Esophagus squamous epithelium (tissue), 5 donors: ENCODE data around the gene MERTK. TPM values are rescaled to one million over a fixed set of nuclear protein-coding genes. Genes with fewer than 3 reads are reported as not detected.

Experiments
- DNase-seq: peaks from one replicate; lab custom pipeline; 2025; lab: John Stamatoyannopoulos, UW
- H3K27ac ChIP-seq, 4 donors: fragments of 200-600 bp; sonication (generic); one replicate each; pipeline ENCODE4 v1.5.1; 2016 to 2019; ENCODE audit warnings: mild to moderate bottlenecking in 1 of 4
- H3K27me3 ChIP-seq, 4 donors: fragments of 200-600 bp; sonication (generic); 1 replicate in 3 of 4; 2 replicates in 1 of 4; pipeline versions ENCODE4 v1.5.1 to v1.6.0; 2017 to 2021; ENCODE audit warnings: antibody characterized with exemption in 1 of 4
- H3K36me3 ChIP-seq, 3 donors: fragments of 200-600 bp; sonication (generic); one replicate each; pipeline ENCODE4 v1.5.1; 2016 to 2019
- H3K4me1 ChIP-seq, 3 donors: fragments of 200-600 bp; sonication (generic); one replicate each; pipeline ENCODE4 v1.5.1; 2017 to 2019
- H3K4me3 ChIP-seq, 4 donors: fragments of 200-600 bp; sonication (generic); 1 replicate in 3 of 4; 2 replicates in 1 of 4; pipeline ENCODE4 v1.5.1; 2016 to 2019; ENCODE audit warnings: mild to moderate bottlenecking in 2 of 4, moderate library complexity in 1 of 4
- H3K9me3 ChIP-seq, 3 donors: fragments of 200-600 bp; sonication (generic); one replicate each; pipeline ENCODE4 v1.5.1; 2016 to 2019
- CTCF ChIP-seq, 6 experiments: fragments of 450-650 bp in 4 of 6; fragments of 200-600 bp in 2 of 6; sonication (generic) in 2 of 6; IDR thresholded peaks; one replicate each; pipeline ENCODE4 v1.5.1; 2016 to 2019; ENCODE audit warnings: antibody characterized with exemption in 6 of 6, mild to moderate bottlenecking in 4 of 6, moderate library complexity in 4 of 6
- POLR2A ChIP-seq, 4 donors: fragments of 450-650 bp; IDR thresholded peaks; one replicate each; pipeline ENCODE4 v1.6.1; 2017; ENCODE audit warnings: antibody characterized with exemption in 4 of 4, mild to moderate bottlenecking in 4 of 4, moderate library complexity in 3 of 4
- WGBS, 2 donors: methylation state at CpG; one replicate each; pipeline ENCODE4 v1.1.5; 2018; 5-methylcytosine and 5-hydroxymethylcytosine counted together
- intact Hi-C: fragments of 100-400 bp; cut with DNase I; formaldehyde crosslinking; loops from one replicate; pipeline ENCODE4 v1.15.0; 2022
- total RNA-seq, 4 donors: library from RNA; depleted of rRNA; stranded (reverse); fragments of >200 nt; gene quantifications; one replicate each; pipeline ENCODE4 v1.1.0, GENCODE V29; 2016
- donor health status: DM: yes; HTN: yes; CAD: no.

MERTK gene
- total RNA-seq, 4 donors from 2014 or later, result 1.7 to 13.7 (median 7.0) TPM

- Histone ChIP-seq H3K36me3 (no peaks in the 10 kb centered on the region), H3K4me1 (no peaks in the 10 kb centered on the region), H3K9me3 (no peaks in the 10 kb centered on the region), H3K4me3 (no peak overlapping the region), H3K27me3 (peaks cover 0 to 44% (median 0%) of the 10 kb centered on the region in 4 donors), H3K27ac (no peak overlapping the region)
- no peak for DNase-seq
- TF ChIP-seq POLR2A (IDR thresholded peaks at IDR 0.05), result no peak
- no peak for TF ChIP-seq CTCF (IDR thresholded peaks at IDR 0.05)
- intact Hi-C loops, result no loop called here
These were observed 40.0 kb downstream of the MERTK start for GRCh38 chr2:111938392-111938791.

DNA sequence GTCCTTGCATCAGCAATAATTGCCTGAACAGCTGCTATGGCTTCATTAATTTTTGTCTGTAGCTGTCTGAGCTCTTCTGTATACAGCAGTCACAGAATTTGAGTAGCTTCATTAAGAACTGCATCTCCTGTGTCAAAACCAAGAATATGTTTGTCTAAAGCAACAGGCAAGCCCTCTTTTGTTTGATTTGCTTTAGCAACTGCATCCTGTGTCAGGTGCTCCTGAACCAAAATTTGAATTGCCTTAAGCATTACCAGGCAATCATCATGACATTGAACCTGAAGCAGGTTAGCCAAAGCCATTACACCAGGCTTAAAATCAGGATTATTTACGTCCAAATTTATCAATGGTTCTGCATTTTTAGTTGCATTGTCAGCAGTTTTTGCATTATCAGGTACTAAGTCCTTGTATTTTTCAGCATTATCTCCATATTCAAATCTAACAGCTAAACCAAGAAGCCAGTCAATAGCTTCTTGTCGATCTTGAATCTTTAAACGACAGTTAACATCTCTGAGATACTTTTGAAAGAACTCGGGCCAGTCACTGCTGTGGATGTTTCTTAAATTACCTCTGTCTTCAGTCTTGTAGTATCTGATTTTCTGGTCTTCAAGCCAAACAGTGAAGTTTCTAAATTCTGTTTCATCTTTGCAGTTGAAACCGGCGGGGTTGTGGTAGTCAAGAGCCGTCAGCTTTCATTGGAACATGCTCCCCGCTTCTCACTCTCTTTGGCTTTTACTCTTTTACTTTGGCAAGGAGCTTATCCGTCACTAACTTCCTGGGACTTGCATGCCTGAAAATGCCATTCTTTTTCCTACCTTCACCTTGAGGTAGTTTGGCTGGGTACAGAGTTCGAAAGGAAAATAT lies 42.2 kb downstream of the MERTK start:
- TF ChIP-seq POLR2A (IDR thresholded peaks at IDR 0.05) (no peak), CTCF (IDR thresholded peaks at IDR 0.05) (no peak)
- no peak for DNase-seq
- Histone ChIP-seq H3K9me3 (no peaks in the 10 kb centered on the region), H3K4me3 (no peak overlapping the region), H3K4me1 (peaks cover 0 to 2% (median under 1%) of the 10 kb centered on the region in 3 donors), H3K27ac (no peak overlapping the region), H3K36me3 (no peaks in the 10 kb centered on the region), H3K27me3 (peaks cover 0 to 62% (median 0%) of the 10 kb centered on the region in 4 donors)
- 82 to 89% methylated on average over 10 of the region's 10 CpGs for WGBS, 2 donors
- intact Hi-C loops, result no loop called here

DNA sequence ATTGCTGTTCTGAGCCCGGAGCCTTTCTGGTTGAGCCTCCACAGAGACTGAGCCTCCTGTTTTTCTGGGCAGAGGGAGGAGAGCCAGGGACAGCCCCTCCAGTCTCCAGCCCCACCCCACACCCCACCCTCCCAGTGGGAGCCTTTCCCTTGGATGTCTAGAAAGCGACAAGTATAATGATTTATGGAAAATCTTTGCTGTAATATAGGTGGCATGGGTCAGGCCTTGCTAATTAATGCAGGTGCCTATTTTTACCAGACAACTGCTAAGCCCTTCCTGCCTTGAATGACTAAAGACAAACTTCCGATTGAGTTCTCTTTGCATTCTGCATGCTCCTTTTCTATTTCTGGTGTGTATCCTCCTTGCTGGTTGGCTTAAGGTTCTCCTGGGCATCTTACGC lies 43.1 kb downstream of the MERTK start:
- WGBS, 2 donors, result 86 to 93% methylated on average over 4 of the region's 4 CpGs
- Histone ChIP-seq H3K27me3 (peaks cover 0 to 66% (median 0%) of the 10 kb centered on the region in 4 donors), H3K4me3 (no peak overlapping the region), H3K9me3 (no peaks in the 10 kb centered on the region), H3K4me1 (peaks cover 10 to 12% (median 11%) of the 10 kb centered on the region in 3 donors), H3K27ac (no peak overlapping the region), H3K36me3 (no peaks in the 10 kb centered on the region)
- no peak for DNase-seq
- intact Hi-C loops, result no loop called here
- TF ChIP-seq POLR2A (IDR thresholded peaks at IDR 0.05) (no peak), CTCF (IDR thresholded peaks at IDR 0.05) (no peak)

DNA sequence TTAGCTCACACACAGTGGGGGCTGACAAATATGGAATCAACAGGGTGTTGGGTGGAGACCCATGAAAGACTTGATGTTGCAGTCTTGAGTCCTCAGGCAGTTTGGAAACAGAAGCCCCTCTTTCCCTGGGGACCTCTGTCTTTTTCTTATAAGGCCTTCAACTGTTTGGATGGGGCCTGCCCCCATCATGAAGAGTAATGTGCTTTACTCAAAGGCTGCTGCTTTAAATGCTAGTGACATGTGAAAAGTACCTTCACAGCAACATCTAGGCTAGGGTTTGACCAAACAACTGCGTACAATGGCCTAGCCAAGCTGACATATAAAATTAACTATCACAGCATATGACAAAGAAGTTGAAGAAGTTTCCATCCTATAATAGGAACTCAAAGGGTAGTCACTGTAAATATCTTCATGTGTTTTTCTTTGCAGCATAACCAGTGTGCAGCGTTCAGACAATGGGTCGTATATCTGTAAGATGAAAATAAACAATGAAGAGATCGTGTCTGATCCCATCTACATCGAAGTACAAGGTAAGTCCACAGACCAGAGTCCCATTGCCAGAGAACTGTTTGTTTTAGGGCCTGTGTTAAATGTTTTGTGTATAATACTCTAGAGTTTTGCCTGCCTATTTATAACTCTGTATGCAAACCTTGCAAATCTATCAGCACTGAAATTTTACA lies 46.3 kb downstream of the MERTK start:
- Histone ChIP-seq H3K27me3 (peaks cover 0 to 83% (median 0%) of the 10 kb centered on the region in 4 donors), H3K36me3 (no peaks in the 10 kb centered on the region), H3K4me3 (no peak overlapping the region), H3K4me1 (peaks cover 17 to 26% (median 17%) of the 10 kb centered on the region in 3 donors), H3K9me3 (no peaks in the 10 kb centered on the region), H3K27ac (no peak overlapping the region)
- intact Hi-C loops, result no loop called here
- WGBS, 2 donors, result 77 to 82% methylated on average over 5 of the region's 5 CpGs
- no peak for DNase-seq
- no peak for TF ChIP-seq POLR2A (IDR thresholded peaks at IDR 0.05)

- Histone ChIP-seq H3K4me3 (no peak overlapping the region), H3K27ac (peak overlapping the region; percentile 26 to 85 (median 72)), H3K4me1 (peaks cover 17 to 26% (median 17%) of the 10 kb centered on the region in 3 donors), H3K9me3 (no peaks in the 10 kb centered on the region), H3K36me3 (no peaks in the 10 kb centered on the region), H3K27me3 (peaks cover 0 to 84% (median 0%) of the 10 kb centered on the region in 4 donors)
- intact Hi-C loops, result no loop called here
- DNase-seq, result no peak
- TF ChIP-seq POLR2A (IDR thresholded peaks at IDR 0.05) (no peak), CTCF (IDR thresholded peaks at IDR 0.05) (no peak)
- WGBS, 2 donors, result 61 to 62% methylated on average over 2 of the region's 2 CpGs
These were observed 47.3 kb downstream of the MERTK start for GRCh38 chr2:111945444-111946293.
